ENCODE measurements around the gene ILF2. TPM values are rescaled to one million over a fixed set of nuclear protein-coding genes. Genes with fewer than 3 reads are reported as not detected.
"Not testable (repeated sequence)": the region's sequence is repeated elsewhere in the genome, so short reads cannot be mapped to it uniquely, and the experiment has no call there.

ILF2 gene
- total RNA-seq, 1 donor from 2014 or later = 184 TPM

DNA sequence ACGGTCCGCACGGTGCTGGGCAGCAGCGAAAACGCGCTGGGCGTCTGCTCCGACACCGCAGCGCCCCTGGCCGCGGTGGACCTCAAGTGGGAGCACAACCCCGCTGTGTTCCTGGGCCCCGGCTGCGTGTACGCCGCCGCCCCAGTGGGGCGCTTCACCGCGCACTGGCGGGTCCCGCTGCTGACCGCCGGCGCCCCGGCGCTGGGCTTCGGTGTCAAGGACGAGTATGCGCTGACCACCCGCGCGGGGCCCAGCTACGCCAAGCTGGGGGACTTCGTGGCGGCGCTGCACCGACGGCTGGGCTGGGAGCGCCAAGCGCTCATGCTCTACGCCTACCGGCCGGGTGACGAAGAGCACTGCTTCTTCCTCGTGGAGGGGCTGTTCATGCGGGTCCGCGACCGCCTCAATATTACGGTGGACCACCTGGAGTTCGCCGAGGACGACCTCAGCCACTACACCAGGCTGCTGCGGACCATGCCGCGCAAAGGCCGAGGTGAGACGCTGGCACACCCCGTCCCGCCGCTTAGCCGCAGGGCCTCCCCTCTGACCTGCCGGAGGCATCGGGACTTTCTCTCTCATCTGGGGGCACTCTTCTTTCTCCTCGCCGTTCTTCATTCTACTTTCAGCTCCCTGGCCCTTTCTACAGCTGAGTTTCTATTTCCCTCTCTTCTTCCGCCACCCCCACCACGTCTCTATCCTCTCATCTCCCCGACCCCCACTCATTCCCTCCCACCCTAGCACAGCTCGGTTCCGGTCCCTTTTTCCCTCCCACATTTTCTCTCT lies 8.7 kb upstream of the ILF2 start:
- intact Hi-C loops (cut with micrococcal nuclease) = no loop called here

DNA sequence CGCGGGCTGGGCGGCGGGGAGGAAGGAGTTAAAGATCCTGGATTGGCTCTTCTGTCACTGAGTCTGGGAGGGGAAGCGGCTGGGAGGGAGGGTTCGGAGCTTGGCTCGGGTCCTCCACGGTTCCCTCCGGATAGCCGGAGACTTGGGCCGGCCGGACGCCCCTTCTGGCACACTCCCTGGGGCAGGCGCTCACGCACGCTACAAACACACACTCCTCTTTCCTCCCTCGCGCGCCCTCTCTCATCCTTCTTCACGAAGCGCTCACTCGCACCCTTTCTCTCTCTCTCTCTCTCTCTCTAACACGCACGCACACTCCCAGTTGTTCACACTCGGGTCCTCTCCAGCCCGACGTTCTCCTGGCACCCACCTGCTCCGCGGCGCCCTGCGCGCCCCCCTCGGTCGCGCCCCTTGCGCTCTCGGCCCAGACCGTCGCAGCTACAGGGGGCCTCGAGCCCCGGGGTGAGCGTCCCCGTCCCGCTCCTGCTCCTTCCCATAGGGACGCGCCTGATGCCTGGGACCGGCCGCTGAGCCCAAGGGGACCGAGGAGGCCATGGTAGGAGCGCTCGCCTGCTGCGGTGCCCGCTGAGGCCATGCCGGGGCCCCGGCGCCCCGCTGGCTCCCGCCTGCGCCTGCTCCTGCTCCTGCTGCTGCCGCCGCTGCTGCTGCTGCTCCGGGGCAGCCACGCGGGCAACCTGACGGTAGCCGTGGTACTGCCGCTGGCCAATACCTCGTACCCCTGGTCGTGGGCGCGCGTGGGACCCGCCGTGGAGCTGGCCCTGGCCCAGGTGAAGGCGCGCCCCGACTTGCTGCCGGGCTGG lies 7.9 kb upstream of the ILF2 start, which contains the start of gene NPR1:
Gene NPR1, plus strand, starts transcription at position 170 of the 818 bp plus-strand sequence. Its CDS starts 421 bp downstream, at position 591.
- intact Hi-C loops (cut with micrococcal nuclease) = no loop called here

DNA sequence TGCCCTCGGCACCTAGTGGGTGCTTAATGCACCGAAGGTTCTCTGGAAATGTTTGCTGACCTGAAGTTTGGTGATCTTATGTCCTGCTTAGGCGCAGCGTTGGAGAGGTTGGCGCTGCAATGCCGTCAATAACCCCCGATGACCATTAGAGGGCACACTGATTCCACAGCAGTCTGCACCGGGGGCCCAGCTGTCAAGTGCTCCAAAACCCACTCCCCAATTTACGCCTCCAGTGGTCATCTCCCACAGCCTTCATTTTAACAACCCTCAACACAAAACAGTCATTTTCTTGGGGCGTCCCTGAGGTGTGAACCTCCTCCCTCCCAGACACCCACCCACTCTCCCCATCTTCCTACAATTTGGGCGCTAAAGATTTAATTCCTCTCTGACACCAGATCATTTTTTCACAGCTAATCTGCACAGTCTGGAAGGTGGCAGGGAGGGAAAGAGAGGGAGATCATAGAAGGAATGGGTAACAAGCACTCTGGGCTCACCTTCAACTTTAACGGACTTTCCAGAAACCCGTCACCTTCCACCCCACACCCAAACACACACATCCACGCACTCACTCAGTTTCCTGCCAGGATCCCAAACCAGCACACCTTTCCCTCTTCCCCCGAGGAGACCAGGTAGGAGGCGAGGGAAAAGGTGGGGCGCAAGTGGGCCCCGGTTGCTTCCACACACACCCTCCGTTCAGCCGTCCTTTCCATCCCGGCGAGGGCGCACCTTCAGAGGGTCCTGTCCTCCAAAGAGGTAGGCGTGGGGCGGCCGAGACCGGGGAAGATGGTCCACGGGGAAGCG lies 7.1 kb upstream of the ILF2 start:
- intact Hi-C loops (cut with micrococcal nuclease) = loop anchor here (1.0 kb wide), 2 partner anchors 71 to 308 kb away; partner anchors contain the start of gene RAB13

DNA sequence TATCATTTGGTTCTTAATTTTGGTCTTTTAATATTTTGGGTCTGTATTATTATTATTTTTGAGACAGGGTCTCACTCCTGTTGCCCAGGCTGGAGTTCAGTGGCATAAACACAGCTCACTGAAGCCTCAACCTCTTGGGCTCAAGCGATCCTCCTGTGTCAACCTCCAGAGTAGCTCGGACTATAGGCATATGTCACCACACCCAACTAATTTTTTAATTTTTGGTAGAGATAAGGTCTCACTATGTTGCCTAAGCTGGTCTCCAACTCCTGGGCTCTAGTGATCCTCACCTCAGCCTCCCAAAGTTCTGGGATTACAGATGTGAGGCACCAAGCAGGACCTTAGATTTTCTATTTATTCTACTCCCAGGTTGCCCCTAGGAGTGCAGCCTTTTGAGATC lies 2.7 kb upstream of the ILF2 start:
- intact Hi-C loops (cut with micrococcal nuclease) = loop anchor here (5.0 kb wide), 1 partner anchor 654 kb away; the partner anchor contains the start of gene ATP8B2

DNA sequence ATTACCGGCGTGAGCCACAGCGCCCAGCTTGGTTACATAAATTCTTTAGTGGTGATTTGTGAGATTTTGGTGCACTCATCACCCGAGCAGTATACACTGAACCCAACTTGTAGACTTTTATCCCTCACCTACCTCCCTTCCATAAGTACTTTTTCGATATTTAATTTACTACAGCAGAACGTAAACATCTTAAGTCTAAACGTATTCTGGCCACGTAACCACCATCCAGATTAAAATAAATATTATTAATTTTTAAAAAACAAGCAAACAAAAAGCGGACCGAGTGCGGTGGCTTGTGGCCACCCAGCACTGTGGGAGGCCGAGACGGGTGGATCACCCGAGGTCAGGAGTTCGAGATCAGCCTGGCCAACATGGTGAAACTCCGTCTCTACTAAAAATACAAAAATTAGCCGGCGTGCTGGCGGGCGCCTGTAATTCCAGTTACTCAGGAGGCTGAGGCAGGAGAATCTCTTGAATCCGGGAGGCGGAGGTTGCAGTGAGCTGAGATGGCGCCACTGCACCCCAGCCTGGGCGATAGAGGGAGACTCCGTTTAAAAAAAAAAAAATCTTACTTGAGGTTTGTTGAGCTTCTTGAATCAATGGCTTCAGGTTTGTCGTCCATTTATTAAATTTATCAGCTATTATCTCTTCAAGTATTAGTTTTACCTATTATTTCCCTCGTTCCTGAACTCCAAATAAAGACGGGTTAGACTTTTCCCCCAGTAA lies 998 bp upstream of the ILF2 start:
- intact Hi-C loops (cut with micrococcal nuclease) = loop anchor here (1.0 to 5.0 kb wide), 17 partner anchors 13 to 656 kb away; partner anchors contain the start of genes ATP8B2, CHTOP, CREB3L4 and HAX1

DNA sequence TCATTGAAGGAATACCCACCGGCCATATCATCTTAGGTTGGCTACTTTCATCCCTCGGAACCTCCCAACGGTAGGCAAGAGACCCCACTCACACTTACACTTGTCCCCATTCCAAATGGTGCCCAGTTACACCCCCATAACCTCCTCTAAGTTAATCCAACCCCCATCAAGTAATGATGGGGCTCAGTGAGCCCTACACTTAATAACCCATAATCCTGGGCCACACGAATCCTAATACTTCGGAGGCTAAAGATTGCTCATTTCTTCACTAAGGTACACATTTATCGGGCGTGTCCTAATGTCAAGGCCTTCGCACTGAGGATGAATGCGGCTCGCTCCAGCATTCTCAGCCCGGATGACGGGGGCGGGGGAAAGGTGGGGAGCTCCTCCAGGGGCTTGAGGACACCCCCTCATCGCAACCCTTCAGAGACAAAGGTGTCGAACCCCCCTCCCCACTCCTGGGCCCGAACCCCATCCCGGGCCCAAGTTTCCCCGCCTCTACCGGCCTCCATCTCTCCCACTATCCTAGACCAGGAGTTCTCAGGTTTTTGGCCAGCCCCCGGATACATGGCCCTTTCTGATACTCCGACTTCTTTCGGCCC lies 435 bp downstream of the ILF2 start:
- intact Hi-C loops (cut with micrococcal nuclease) = loop anchor here (2.0 to 5.0 kb wide), 4 partner anchors 160 to 657 kb away; partner anchors contain the start of genes ATP8B2 and UBAP2L

DNA sequence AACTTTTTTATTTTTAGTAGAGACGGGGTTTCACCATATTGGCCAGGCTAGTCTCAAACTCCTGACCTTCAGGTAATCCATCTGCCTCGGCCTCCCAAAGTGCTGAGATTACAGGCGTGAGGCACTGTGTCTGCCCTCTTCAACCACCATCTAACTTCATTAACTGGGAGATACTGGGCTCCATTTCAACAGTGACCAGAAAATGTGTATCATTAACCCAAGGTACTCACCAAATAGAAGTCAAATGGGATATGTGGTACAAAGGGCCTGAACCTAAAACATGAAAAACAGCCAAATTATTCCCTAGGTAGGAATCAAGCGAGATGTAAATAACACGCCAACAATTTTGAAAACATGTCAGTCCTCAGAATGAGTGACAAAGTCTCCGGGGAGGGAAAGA lies 1.2 kb downstream of the ILF2 start:
- intact Hi-C loops (cut with micrococcal nuclease) = loop anchor here (2.0 to 5.0 kb wide), 4 partner anchors 159 to 658 kb away; partner anchors contain the start of genes ATP8B2 and UBAP2L

DNA sequence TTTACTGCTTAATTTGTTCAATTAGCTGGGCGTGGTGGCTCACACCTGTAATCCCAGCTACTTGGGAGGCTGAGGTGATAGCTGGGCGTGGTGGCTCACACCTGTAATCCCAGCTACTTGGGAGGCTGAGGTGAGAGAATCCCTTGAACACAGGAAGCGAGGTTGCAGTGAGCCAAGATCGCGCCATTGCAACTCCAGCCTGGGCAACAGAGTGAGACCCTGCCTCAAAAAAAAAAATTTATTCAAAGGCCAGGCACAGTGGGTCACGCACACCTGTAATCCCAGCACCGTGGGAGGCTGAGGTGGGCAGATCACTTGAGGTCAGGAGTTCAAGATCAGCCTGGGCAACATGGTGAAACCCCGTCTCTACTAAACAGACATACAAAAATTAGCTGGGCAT lies 2.1 kb downstream of the ILF2 start:
- intact Hi-C loops (cut with micrococcal nuclease) = not testable (repeated sequence)

DNA sequence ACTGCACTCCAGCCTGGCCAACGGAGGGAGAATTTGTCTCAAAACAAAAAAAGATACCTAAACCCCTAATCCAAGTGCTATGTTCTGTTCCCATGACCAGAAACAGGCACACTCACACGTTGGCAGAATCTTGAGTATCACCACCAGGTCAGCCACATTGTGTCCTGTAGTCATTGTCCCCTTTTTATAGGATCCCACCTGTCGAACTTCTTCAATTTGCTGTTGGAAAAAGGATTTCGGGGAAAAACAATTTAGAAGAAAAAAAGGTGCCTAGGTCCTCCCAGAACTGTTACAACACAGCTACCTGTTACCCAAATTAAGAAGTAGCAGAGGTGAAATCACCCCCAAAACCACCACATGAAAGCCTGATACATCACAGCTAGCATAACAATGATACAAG lies 3.4 kb downstream of the ILF2 start:
- intact Hi-C loops (cut with micrococcal nuclease) = no loop called here

DNA sequence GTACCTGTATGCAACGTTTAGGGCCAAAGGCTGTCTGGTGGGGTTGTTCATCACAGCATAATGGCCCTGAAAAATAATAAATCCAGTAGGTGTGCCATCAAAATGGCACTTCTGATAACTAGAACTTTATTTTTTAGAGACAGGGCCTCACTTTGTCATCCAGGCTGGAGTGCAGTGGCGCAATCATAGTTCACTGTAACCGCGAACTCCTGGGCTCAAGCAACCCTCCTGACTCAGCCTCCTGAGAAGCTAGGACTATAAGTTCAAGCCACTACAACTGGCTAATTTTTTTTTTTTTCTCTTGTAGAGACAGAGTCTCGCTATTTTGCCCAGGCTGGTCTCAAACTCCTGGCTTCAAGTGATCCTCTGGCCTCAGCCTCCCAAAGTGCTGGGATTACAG lies 7.6 kb downstream of the ILF2 start:
- intact Hi-C loops (cut with micrococcal nuclease) = no loop called here

DNA sequence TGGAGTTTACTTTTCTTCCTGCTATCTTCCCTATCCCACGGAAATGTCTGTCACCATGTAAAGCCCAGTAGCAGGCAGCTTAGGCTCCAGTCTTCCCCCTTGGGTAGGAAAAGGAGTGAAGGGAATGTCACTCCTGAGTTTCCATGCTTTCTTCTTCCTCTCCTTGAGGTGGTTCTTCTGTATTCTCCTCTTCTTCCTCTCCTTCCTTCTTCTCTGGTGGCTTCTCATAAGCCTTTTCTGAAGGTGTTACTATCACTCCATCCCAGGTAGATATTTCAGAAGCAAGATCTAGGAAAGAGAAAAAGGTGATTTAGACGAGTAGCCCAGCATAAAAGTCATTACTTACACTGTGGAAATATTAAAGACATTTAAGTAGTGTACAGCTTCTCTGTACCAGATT lies 8.5 kb downstream of the ILF2 start:
- intact Hi-C loops (cut with micrococcal nuclease) = no loop called here

DNA sequence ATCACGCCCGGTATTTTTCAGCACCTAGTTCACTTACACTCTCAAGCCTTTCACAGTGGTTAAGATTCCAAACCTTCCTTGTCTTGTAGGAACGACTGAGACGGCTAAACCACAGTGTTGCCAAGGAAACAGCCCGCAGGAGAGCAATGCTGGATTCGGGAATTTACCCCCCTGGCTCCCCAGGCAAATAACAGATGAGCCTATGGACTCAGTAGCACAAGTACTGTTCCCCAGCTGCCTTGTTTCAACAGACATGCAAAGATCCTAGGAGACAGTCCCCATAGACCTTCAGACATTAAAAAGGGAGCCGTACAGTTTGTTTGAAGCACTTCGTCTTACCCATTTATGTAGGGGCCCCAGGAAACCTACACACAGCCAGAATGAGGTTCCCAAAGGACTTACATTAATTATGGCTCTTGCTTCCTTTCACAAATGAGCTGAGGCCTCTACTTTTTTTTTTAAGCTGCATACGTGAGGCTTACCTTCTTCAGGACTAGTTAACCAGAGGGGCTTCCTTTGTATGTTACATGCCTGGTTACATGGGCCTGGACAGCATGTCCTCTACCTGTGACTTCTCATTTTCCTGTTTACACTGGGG lies 9.6 kb downstream of the ILF2 start:
- intact Hi-C loops (cut with micrococcal nuclease) = no loop called here

DNA sequence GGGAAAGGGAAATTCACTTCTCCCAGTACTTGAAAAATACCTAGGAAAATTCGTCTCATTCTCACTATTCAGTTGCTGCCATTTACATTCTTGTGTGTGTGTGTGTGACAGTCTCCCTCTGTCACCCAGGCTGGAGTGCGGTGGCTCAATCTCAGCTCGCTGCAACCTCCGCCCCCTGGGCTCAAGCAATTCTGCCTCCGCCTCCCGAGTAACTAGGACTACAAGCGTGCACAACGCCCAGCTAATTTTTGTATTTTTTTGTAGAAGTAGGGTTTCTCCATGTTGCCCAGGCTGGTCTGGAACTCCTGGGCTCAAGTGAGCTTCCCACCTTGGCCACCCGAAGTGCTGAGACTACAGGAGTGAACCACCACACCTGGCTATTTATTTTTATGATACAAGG lies 11.1 kb downstream of the ILF2 start:
- intact Hi-C loops (cut with micrococcal nuclease) = loop anchor here (5.0 kb wide), 2 partner anchors 263 to 298 kb away; partner anchors contain the start of genes CRTC2 and GATAD2B

DNA sequence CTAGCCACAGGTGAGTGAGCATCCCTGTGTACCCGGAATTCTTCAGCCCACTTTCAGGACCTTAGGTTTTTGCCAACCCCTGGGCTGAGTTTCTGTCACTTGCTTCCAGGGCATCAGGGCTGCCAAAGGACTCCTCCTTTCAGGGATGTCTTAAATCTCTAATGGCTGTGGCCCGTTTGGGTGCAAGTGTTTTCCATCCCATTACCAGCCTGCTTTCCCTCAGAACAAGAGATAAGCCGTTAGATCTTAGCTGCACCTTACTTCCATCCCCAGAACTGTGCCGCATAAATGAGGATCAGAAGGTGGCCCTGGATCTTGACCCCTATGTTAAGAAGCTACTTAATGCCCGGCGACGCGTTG lies 11.6 kb downstream of the ILF2 start:
- intact Hi-C loops (cut with micrococcal nuclease) = loop anchor here (5.0 kb wide), 2 partner anchors 263 to 298 kb away; partner anchors contain the start of genes CRTC2 and GATAD2B

DNA sequence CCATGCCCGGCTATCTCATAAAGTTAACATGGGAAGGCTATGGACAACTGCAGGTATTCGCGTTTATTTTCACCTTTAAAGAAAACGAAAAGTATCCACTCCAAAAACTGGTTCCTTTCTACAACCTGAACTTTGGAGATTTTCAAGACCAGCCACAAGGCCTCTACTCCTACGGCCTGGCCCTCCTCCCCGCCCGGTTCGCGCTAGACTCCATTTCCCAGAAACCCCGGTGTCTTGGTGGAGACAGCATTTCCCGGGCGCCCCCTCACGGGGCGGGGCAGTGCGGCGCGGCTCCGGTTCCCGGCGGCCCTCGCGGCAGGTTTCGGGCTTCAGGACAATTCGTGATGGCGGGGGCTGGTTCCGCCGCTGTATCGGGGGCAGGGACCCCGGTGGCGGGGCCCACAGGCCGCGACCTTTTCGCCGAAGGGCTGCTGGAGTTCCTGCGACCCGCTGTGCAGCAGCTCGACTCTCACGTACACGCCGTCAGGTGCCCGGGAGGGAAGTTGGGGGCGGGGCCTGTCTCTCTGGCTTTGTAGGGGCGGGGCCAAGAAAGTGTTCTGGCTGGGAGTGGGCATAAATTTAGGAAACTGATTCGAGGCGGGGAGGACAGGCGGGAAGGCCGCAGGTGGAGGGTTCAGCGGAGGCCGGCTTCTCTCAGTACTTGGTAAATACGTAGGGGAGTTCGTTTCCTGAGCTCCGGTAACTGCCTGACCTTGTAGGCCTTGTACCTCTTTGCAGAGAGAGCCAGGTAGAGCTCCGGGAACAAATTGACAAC lies 12.2 kb downstream of the ILF2 start, which contains the start of gene SNAPIN:
Gene SNAPIN, plus strand, starts transcription at position 304 of the 775 bp plus-strand sequence. Its CDS starts 41 bp downstream, at position 345.
- intact Hi-C loops (cut with micrococcal nuclease) = loop anchor here (1.0 to 5.0 kb wide), 6 partner anchors 13 to 332 kb away; partner anchors contain the start of genes CHTOP, CRTC2, GATAD2B and RPS27

DNA sequence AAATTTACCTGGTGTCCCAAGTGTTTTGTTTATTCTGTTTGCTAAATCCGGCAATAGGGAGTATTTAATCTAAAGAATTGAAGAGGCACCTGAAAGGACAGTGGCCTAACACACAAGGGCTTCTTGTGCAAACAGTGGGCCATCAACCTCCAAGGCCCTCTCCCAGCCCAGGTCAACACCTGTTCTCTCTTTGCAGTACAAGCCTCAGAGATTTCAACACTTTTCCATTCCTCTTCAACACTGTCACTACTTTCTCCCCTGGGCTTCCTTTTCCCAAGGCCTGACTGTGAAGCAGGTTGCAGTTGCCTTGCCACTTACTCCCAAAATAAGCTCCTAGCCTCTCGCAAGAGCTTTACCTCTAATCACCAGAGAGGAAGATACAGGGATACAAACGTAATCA lies 15.5 kb downstream of the ILF2 start:
- intact Hi-C loops (cut with micrococcal nuclease) = loop anchor here (5.0 kb wide), 2 partner anchors 267 to 302 kb away; partner anchors contain the start of genes CRTC2 and GATAD2B

DNA sequence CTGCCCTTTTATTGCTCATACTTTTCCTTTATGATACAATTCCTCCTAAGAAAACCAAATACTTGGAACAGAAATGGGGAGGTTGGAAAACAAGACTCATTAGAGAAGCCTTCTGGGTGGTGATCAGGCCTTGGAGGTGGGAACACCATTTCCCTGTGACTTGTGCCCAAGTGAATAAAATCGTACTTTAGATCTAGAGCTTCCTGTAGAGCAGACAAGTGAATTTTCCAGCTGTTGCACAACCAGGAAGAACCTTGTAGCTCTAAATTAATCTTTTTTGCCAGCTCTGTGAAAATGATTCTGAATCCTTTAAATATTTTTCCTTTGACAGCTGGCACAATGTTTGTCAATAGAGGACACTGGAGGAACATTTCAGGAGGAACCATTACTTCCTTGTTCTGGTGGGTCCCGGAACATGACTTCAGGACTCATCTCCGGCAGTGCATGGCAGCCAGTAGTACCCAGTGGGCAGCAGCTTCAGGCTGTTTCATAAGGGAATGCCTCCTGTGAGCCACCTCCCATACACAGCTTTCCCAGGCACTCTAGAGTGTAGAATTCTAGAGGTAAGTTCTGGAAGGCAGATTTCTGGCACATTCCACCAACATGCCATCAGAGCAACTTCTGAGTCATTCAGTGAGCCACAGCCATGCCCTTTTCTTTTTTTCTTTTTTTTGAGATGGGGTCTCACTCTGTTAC lies 17.8 kb downstream of the ILF2 start:
- intact Hi-C loops (cut with micrococcal nuclease) = no loop called here

DNA sequence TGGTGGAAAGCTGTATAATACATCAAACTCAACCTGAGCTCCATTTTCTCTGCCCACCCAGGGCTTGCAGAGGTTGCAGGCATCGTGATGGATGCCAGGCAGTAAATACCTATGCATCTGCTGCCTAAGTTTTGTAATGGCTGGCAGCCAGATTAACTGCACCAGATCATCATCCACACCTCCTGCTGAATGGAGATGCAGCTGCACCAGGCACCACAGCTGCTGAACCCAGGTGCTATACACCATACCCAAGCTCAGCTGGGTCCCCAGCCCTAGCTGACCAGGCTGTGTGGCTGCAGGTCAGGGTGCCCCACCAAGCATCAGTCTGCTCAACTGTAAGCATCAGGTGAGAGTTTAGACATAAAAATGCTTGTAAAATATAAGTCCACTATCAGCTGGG lies 19.0 kb downstream of the ILF2 start:
- intact Hi-C loops (cut with micrococcal nuclease) = no loop called here

Data from T-helper 1 cell treated with Interleukin-12 subunit alpha and Interleukin-12 subunit beta and Interleukin-4 antibody, amounts not matched to agents 30 ng/mL and 1 ng/mL, for 36 hours (primary cell).